AG04449 (cell line): Measurements from ENCODE around the gene RAB3IL1.

Experiments used
- CTCF ChIA-PET: fragments of 350-600 bp; formaldehyde crosslinking; extraction: SDS; loops from one replicate; lab custom pipeline; 2021; ENCODE audit warnings: antibody characterized with exemption; lab: Yijun Ruan, JAX
- POLR2A ChIA-PET: fragments of 400-600, 350-600 bp; formaldehyde crosslinking; extraction: SDS; loops from one replicate; lab custom pipeline; 2020; ENCODE audit warnings: antibody characterized with exemption, inconsistent platforms; lab: Yijun Ruan, JAX
- DNase-seq: peaks from one replicate; pipeline ENCODE4 v3.0.0-alpha.2; 2010; ENCODE audit warnings: low read depth, low spot score
- H3K4me3 ChIP-seq: 2 replicates; pipeline ENCODE4 v1.5.1; 2011; ENCODE audit warnings: low read depth, mild to moderate bottlenecking, control low read depth, low read length
- TF ChIP-seq, protein P1 (sequence below): IDR thresholded peaks from one replicate; pipeline ENCODE4 v1.5.1; 2011; ENCODE audit warnings: mild to moderate bottlenecking, moderate library complexity, low read length, control low read depth, inconsistent platforms; ENCODE audit not compliant: insufficient read depth; ENCODE audit errors: missing control alignments

The RAB3IL1 gene

DNA sequence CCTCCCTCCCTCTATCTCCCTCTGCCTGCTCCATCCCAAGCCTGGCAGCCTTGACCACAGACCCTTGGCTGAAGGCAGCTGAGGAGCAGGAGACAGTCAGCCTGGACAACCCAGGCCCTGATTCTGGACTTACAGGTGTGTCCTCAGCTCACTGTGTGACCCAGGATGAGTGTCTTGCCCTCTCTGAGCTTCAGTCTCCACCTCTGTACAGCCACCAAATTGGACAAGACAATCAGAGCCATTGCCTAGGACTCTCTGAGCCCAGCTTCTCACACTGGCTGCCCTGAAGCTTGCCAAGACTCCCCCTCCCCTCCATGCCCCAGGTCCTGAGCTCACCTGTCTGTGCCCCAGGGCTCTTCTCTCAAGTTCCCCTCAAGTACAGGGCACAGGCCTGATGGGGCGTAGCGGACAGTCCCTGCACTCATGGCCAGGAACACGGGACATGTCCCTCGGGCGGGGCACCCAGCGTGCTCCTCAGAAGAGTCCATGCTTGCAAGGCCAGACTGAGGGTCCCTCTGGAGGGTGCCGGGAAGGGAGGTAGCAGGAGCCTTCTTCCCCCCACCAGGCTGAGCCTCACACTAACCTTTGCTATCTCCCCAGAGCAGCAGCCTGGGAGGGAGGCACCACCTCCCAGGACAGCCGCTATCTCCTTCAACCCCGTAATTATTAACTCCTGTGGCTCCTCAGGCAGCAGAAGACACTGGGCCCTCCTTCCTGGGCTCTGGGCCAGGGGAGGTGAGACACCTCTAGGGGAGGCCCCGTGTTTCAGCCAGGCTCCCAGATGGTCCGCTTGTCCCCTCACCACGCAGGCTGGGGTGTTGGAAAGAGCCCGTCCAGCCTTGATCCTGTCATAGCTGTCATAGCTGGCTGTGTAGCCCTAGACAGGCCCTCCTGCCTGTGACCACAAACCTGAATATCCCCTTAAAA, 2.6 kb upstream of the RAB3IL1 start:
- POLR2A ChIA-PET = no interaction called here

GRCh38 chr11:61918938-61919704, 1.8 kb upstream of the RAB3IL1 start:
- TF ChIP-seq, protein P1, sequence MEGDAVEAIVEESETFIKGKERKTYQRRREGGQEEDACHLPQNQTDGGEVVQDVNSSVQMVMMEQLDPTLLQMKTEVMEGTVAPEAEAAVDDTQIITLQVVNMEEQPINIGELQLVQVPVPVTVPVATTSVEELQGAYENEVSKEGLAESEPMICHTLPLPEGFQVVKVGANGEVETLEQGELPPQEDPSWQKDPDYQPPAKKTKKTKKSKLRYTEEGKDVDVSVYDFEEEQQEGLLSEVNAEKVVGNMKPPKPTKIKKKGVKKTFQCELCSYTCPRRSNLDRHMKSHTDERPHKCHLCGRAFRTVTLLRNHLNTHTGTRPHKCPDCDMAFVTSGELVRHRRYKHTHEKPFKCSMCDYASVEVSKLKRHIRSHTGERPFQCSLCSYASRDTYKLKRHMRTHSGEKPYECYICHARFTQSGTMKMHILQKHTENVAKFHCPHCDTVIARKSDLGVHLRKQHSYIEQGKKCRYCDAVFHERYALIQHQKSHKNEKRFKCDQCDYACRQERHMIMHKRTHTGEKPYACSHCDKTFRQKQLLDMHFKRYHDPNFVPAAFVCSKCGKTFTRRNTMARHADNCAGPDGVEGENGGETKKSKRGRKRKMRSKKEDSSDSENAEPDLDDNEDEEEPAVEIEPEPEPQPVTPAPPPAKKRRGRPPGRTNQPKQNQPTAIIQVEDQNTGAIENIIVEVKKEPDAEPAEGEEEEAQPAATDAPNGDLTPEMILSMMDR = no peak
- ChIA-PET CTCF (interaction anchor here (1.0 to 13.2 kb wide), 4 partner anchors 19 to 163 kb away, joined by 3 to 169 read pairs (median 6); no protein-coding TSS in a partner anchor), POLR2A (no interaction called here)
- DNase-seq = no peak
- H3K4me3 ChIP-seq = no peak overlapping the region

More for the DNA sequence above, 2.6 kb upstream of the RAB3IL1 start:
- CTCF ChIA-PET = interaction anchor here (1.0 to 13.2 kb wide), 5 partner anchors 20 to 187 kb away, joined by 3 to 169 read pairs (median 4); no protein-coding TSS in a partner anchor
- H3K4me3 ChIP-seq = no peak overlapping the region
- DNase-seq = no peak
- TF ChIP-seq, protein P1 = no peak

DNA sequence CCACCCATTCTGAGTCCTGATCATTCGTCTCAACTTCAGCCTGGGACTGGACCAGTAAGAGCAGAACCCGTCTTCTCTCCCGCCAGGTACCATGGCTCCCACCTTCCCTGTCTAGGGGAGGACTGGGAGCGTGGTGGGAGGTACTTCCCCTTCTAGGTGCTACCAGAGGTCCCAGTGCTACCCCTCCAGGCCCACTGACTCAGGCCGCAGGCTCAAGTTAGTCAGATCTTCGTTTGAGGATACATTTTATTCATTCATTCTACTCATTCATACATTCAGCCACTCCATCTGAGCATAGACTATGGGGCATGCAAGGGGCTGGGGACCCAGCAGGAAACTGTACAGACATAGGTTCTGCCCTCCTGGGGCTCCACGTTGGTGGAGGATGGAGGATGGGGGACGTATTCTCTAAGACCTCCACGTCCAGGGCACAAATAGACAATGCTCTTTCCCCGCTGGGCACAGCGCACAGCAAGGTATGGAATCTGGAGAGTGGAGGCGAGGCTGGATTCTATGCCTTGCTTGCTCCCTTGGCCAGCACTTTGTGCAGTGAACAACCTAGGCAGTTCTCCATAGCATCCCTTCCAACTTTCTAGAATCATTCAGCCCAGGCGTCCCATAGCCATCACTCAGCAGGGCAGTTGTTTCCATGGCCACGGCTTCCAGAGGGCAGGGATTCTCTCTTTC, 1.0 kb upstream of the RAB3IL1 start:
- H3K4me3 ChIP-seq = no peak overlapping the region
- TF ChIP-seq, protein P1 = no peak
- DNase-seq = no peak
- POLR2A ChIA-PET = interaction anchor here (1.0 kb wide), 1 partner anchor 49 kb away, joined by 3 read pairs; the partner anchor contains the start of gene FTH1
- CTCF ChIA-PET = interaction anchor here (1.0 to 13.2 kb wide), 3 partner anchors 19 to 121 kb away, joined by 4 to 245 read pairs (median 169); no protein-coding TSS in a partner anchor

- ChIA-PET CTCF (interaction anchor here (0.8 to 12.2 kb wide), 8 partner anchors 8 to 165 kb away, joined by 3 to 245 read pairs (median 3); partner anchors contain the start of gene BEST1), POLR2A (no interaction called here)
- no peak for DNase-seq
- TF ChIP-seq, protein P1 = no peak
- H3K4me3 ChIP-seq = peak overlapping the region; percentile 58
These were observed 531 bp downstream of the RAB3IL1 start for GRCh38 chr11:61916737-61917333.

GRCh38 chr11:61914471-61915171, 2.7 kb downstream of the RAB3IL1 start:
- CTCF ChIA-PET = interaction anchor here (0.9 to 12.2 kb wide), 4 partner anchors 15 to 194 kb away, joined by 3 to 245 read pairs (median 18); partner anchors contain the start of gene BEST1
- TF ChIP-seq, protein P1 = no peak
- no peak for DNase-seq
- POLR2A ChIA-PET = interaction anchor here (0.7 kb wide), 1 partner anchor 99 kb away, joined by 3 read pairs; no protein-coding TSS in a partner anchor
- no peak overlapping the region for H3K4me3 ChIP-seq
